ENCODE data around the gene NRBF2.

NRBF2 gene

DNA sequence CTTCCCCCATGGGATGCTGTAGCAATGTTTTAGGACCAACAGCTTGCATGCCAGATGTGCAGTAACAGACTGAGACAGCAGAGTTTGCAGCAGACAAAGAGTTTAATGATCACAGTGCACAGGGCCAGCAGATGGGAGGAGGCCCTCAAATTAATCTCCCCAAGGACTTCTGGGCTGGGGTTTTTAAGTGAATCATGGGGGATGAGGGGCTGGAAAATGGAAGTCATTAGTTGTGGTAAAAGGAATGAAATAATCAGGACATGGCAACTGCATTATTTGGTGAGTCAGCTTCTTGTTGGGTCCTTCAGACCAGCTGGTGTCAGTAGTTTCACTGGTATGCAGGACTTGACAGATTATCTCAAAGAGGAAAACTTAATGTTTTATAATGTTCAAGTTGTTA, 12.6 kb upstream of the NRBF2 start:
- Histone ChIP-seq H3K4me2 (ENCODE audit: low read depth, low read length, poor library complexity, severe bottlenecking) (no peak overlapping the region), H4K20me1 (ENCODE audit: insufficient read depth, low read length, poor library complexity, severe bottlenecking) (no peaks in the 10 kb centered on the region), H3K4me3 (ENCODE audit: low read length, poor library complexity, severe bottlenecking) (no peak overlapping the region), H3K79me2 (ENCODE audit: insufficient read depth, low read length) (no peaks in the 10 kb centered on the region), H3K27me3 (ENCODE audit: insufficient read depth, low read length, poor library complexity, severe bottlenecking) (peaks cover 40% of the 10 kb centered on the region), H3F3A (ENCODE audit: low read depth) (no peaks in the 10 kb centered on the region), H3K9me2 (replicated peaks; ENCODE audit: low read depth, low read length) (no peaks in the 10 kb centered on the region), H3K9ac (ENCODE audit: low read depth, low read length, poor library complexity, severe bottlenecking) (no peak overlapping the region), H3K4me1 (ENCODE audit: insufficient read depth, low read length, poor library complexity, severe bottlenecking) (no peaks in the 10 kb centered on the region), H2AFZ (ENCODE audit: low read length) (no peak overlapping the region; the same call in 1 of the 2 replicates), H3K9me3 (ENCODE audit: insufficient read depth, low read depth, low read length) (no peaks in the 10 kb centered on the region), H3K36me3 (ENCODE audit: insufficient read depth, low read length) (no peaks in the 10 kb centered on the region)
- no peak for TF ChIP-seq EZH2phosphoT487 (IDR thresholded peaks at IDR 0.05; ENCODE audit: borderline replicate concordance)
- TF ChIP-seq, protein P1, sequence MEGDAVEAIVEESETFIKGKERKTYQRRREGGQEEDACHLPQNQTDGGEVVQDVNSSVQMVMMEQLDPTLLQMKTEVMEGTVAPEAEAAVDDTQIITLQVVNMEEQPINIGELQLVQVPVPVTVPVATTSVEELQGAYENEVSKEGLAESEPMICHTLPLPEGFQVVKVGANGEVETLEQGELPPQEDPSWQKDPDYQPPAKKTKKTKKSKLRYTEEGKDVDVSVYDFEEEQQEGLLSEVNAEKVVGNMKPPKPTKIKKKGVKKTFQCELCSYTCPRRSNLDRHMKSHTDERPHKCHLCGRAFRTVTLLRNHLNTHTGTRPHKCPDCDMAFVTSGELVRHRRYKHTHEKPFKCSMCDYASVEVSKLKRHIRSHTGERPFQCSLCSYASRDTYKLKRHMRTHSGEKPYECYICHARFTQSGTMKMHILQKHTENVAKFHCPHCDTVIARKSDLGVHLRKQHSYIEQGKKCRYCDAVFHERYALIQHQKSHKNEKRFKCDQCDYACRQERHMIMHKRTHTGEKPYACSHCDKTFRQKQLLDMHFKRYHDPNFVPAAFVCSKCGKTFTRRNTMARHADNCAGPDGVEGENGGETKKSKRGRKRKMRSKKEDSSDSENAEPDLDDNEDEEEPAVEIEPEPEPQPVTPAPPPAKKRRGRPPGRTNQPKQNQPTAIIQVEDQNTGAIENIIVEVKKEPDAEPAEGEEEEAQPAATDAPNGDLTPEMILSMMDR (conservative IDR thresholded peaks at IDR 0.05; ENCODE audit: low read length) = no peak

DNA sequence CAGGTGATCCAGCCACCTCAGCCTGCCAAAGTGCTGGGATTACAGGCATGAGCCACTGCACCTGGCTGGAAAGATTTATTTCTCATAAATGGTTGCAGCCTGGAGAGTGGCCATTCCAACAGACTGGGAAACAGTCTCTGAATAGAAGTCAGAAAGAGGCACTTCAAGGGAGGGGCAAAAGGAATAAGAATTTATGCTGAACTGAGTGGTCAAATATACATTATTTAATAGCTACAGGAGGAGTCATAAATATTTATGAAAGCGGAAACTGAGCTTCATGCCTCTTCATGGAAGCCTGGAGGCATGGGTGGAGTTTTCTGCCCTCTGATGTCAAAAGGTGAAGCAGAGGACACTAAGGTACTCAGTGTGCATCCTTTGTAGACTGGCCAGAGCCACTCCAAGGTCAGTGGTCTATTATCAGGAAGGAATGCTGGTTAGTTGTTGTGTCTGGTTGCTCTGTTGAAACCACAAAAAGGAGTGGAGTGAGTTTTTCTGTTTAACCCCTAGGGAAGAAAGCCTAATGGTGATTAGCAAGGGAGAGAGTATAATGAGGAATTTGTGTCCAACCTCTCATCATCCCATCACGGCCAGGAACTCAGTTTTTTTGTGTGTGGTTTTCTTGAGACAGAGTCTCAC, 9.3 kb upstream of the NRBF2 start:
- TF ChIP-seq, protein P1 (conservative IDR thresholded peaks at IDR 0.05; ENCODE audit: low read length) = no peak
- TF ChIP-seq EZH2phosphoT487 (IDR thresholded peaks at IDR 0.05; ENCODE audit: borderline replicate concordance) = no peak
- no peak overlapping the region for H3K4me2 ChIP-seq (ENCODE audit: low read depth, low read length, poor library complexity, severe bottlenecking)
- no peaks in the 10 kb centered on the region for H3F3A ChIP-seq (ENCODE audit: low read depth)
- no peaks in the 10 kb centered on the region for H3K9me2 ChIP-seq (replicated peaks; ENCODE audit: low read depth, low read length)
- H3K79me2 ChIP-seq (ENCODE audit: insufficient read depth, low read length) = no peaks in the 10 kb centered on the region
- H2AFZ ChIP-seq (ENCODE audit: low read length) = no peak overlapping the region
- H3K4me3 ChIP-seq (ENCODE audit: low read length, poor library complexity, severe bottlenecking) = no peak overlapping the region
- no peaks in the 10 kb centered on the region for H3K4me1 ChIP-seq (ENCODE audit: insufficient read depth, low read length, poor library complexity, severe bottlenecking)
- H3K36me3 ChIP-seq (ENCODE audit: insufficient read depth, low read length) = no peaks in the 10 kb centered on the region
- H3K9me3 ChIP-seq (ENCODE audit: insufficient read depth, low read depth, low read length) = no peaks in the 10 kb centered on the region
- H3K27me3 ChIP-seq (ENCODE audit: insufficient read depth, low read length, poor library complexity, severe bottlenecking) = peaks cover 57% of the 10 kb centered on the region
- H3K9ac ChIP-seq (ENCODE audit: low read depth, low read length, poor library complexity, severe bottlenecking) = no peak overlapping the region
- no peaks in the 10 kb centered on the region for H4K20me1 ChIP-seq (ENCODE audit: insufficient read depth, low read length, poor library complexity, severe bottlenecking)

DNA sequence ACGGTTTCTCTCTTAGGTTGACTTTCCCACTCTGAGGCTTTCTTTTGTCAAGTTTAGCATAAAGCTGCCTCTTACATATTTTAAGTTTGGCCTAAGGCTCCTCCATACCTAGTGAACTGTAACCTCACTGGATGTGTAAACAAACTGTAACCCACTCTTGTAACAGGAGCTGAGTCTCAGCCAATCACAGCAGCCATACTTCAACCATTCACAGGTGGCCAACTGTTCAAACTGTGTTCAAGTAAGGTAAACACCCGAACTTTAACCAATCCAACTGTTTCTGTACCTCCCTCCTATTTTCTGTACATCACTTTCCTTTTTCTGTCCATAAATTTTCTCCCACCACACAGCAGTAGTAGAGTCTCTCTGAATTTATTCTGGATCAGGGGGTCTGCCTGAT, 7.7 kb upstream of the NRBF2 start:
- Histone ChIP-seq H3K27me3 (ENCODE audit: insufficient read depth, low read length, poor library complexity, severe bottlenecking) (peaks cover 70% of the 10 kb centered on the region), H3F3A (ENCODE audit: low read depth) (no peaks in the 10 kb centered on the region), H4K20me1 (ENCODE audit: insufficient read depth, low read length, poor library complexity, severe bottlenecking) (no peaks in the 10 kb centered on the region), H3K79me2 (ENCODE audit: insufficient read depth, low read length) (no peaks in the 10 kb centered on the region), H2AFZ (ENCODE audit: low read length) (peak overlapping the region; percentile 21; the same call in 1 of the 2 replicates), H3K4me3 (ENCODE audit: low read length, poor library complexity, severe bottlenecking) (no peak overlapping the region), H3K4me2 (ENCODE audit: low read depth, low read length, poor library complexity, severe bottlenecking) (no peak overlapping the region), H3K9me2 (replicated peaks; ENCODE audit: low read depth, low read length) (no peaks in the 10 kb centered on the region), H3K36me3 (ENCODE audit: insufficient read depth, low read length) (no peaks in the 10 kb centered on the region), H3K4me1 (ENCODE audit: insufficient read depth, low read length, poor library complexity, severe bottlenecking) (no peaks in the 10 kb centered on the region), H3K9ac (ENCODE audit: low read depth, low read length, poor library complexity, severe bottlenecking) (no peak overlapping the region), H3K9me3 (ENCODE audit: insufficient read depth, low read depth, low read length) (no peaks in the 10 kb centered on the region)
- TF ChIP-seq EZH2phosphoT487 (IDR thresholded peaks at IDR 0.05; ENCODE audit: borderline replicate concordance) = no peak
- TF ChIP-seq, protein P1 (conservative IDR thresholded peaks at IDR 0.05; ENCODE audit: low read length) = no peak
